ENCODE measurements around the gene HIVEP3. TPM values are rescaled to one million over a fixed set of nuclear protein-coding genes. Genes with fewer than 3 reads are reported as not detected.

HIVEP3 gene
- total RNA-seq, 1 experiment from 2014 or later, result 1.4 TPM

DNA sequence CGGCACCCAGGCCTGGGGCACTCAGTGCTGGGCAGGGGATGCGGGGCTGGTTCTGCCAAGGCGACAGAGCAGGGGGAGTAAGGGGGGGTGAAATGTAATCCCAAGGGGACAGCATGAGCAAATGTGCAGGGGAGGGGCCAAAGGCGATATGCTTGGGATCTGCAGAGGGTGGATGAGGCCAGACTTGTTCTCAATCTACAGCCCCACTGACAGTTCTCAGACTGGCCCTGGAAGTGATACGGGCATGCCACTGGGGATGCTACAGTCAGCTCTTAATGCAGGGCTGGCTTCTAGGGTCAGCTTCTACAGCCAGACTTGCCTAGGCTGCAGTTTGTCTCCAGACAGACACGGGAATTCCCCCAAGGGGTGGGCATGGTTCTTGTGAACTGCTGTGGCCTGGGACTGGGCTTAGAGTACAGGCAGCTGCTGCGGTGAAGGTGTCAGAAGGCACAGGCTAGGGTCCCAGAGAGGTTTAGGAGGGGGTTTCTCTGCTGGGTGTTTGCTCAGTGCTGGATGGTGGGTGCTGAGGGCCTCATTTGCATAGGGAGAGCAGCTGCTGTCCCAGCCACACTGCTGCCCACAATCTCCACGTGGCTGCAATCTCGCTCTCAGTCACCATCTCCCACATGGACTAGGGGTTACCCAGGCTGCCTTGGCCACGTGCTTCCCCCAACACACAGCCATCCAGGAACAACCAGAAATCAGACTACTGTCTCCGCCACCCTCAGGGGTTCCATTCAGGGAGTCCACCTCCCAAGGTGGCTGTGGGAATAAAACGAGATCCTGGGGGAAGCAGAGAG, 190.1 kb downstream of the HIVEP3 start:
- no peak for DNase-seq
- no peak overlapping the region for H2AK5ac ChIP-seq (ENCODE audit: insufficient read length, low read length)
- no peak overlapping the region for H2BK12ac ChIP-seq (ENCODE audit: insufficient read length, low read depth, low read length)
- H4K5ac ChIP-seq (ENCODE audit: insufficient read length, low read depth, low read length), result no peak overlapping the region
- H4K8ac ChIP-seq (replicated peaks; ENCODE audit: insufficient read length, low read depth, low read length), result no peak overlapping the region
- no peak overlapping the region for H3K56ac ChIP-seq (ENCODE audit: insufficient read length, low read depth, low read length)
- no peaks in the 10 kb centered on the region for H3K27me3 ChIP-seq (ENCODE audit: insufficient read depth, low read length)
- TF ChIP-seq CTCF (conservative IDR thresholded peaks at IDR 0.05), result no peak
- H3K9me3 Mint-ChIP-seq, result no peaks in the 10 kb centered on the region
- no peak overlapping the region for H3T11ph ChIP-seq (ENCODE audit: low read length)
- H2AFZ ChIP-seq (ENCODE audit: low read length), result no peak overlapping the region
- no peak overlapping the region for H2BK120ac ChIP-seq (ENCODE audit: low read depth, low read length, poor library complexity, severe bottlenecking)
- H3K4me1 ChIP-seq (ENCODE audit: insufficient read depth, low read length), result no peaks in the 10 kb centered on the region
- no peak overlapping the region for H2BK20ac ChIP-seq (ENCODE audit: low read depth, low read length, poor library complexity, severe bottlenecking)
- H3K27ac ChIP-seq (ENCODE audit: insufficient read length, low read depth, low read length), result no peak overlapping the region
- H4K91ac ChIP-seq (ENCODE audit: insufficient read length, low read depth, low read length), result no peak overlapping the region
- H3K4me3 Mint-ChIP-seq, result no peak overlapping the region
- no peak overlapping the region for H3K9ac ChIP-seq (ENCODE audit: extremely low read depth, insufficient read length, low read length)
- H3K79me2 ChIP-seq (ENCODE audit: insufficient read depth, low read length), result no peaks in the 10 kb centered on the region
- H3K79me1 ChIP-seq (ENCODE audit: insufficient read depth, low read depth, low read length, poor library complexity, severe bottlenecking), result no peaks in the 10 kb centered on the region
- no peaks in the 10 kb centered on the region for H3K9me3 ChIP-seq (ENCODE audit: control insufficient read depth, low read depth, low read length)
- no peak overlapping the region for H3K4ac ChIP-seq (ENCODE audit: low read depth, low read length)
- H3K23ac ChIP-seq (ENCODE audit: insufficient read length, low read depth, low read length), result no peak overlapping the region
- no peak overlapping the region for H3K4me2 ChIP-seq (ENCODE audit: insufficient read depth, insufficient read length, low read length)
- H2BK15ac ChIP-seq (ENCODE audit: low read depth, low read length), result no peak overlapping the region
- WGBS (ENCODE audit: extremely low coverage, insufficient read length, low lambda C conversion rate), result no CpG with 5 or more reads among the region's 12 CpGs
- no peak overlapping the region for H3K14ac ChIP-seq (ENCODE audit: insufficient read depth, low read length)
- H3K27me3 Mint-ChIP-seq (ENCODE audit: low read depth), result no peaks in the 10 kb centered on the region; the same call in none of the 2 replicates
- no peaks in the 10 kb centered on the region for H3K36me3 Mint-ChIP-seq (ENCODE audit: insufficient read depth in 1 of 3, low read depth in 3 of 3)
- H3K18ac ChIP-seq (ENCODE audit: insufficient read length, low read depth, low read length), result no peak overlapping the region
- H2BK5ac ChIP-seq (ENCODE audit: insufficient read length, low read length), result no peak overlapping the region
- H4K20me1 ChIP-seq (ENCODE audit: control insufficient read depth, insufficient read depth, insufficient read length), result no peaks in the 10 kb centered on the region
- H3K27ac Mint-ChIP-seq, result no peak overlapping the region
- no peaks in the 10 kb centered on the region for H3K23me2 ChIP-seq (ENCODE audit: insufficient read length, low read depth, low read length, poor library complexity, severe bottlenecking)
- peaks cover 10 to 15% of the 10 kb centered on the region in 2 experiments for H3K4me1 Mint-ChIP-seq

Data from H9 (cell line).